AG04449 (cell line): ENCODE measurements around the gene EFCAB14.
"Not testable (repeated sequence)": the region's sequence is repeated elsewhere in the genome, so short reads cannot be mapped to it uniquely, and the experiment has no call there.

ENCODE experiments used
- CTCF ChIA-PET: fragments of 350-600 bp; formaldehyde crosslinking; extraction: SDS; loops from one replicate; lab custom pipeline; 2021; ENCODE audit warnings: antibody characterized with exemption; lab: Yijun Ruan, JAX
- POLR2A ChIA-PET: fragments of 400-600, 350-600 bp; formaldehyde crosslinking; extraction: SDS; loops from one replicate; lab custom pipeline; 2020; ENCODE audit warnings: antibody characterized with exemption, inconsistent platforms; lab: Yijun Ruan, JAX
- DNase-seq: peaks from one replicate; pipeline ENCODE4 v3.0.0-alpha.2; 2010; ENCODE audit warnings: low read depth, low spot score
- H3K4me3 ChIP-seq: 2 replicates; pipeline ENCODE4 v1.5.1; 2011; ENCODE audit warnings: low read depth, mild to moderate bottlenecking, control low read depth, low read length
- CTCF ChIP-seq: IDR thresholded peaks from one replicate; pipeline ENCODE4 v1.5.1; 2011; ENCODE audit warnings: mild to moderate bottlenecking, moderate library complexity, low read length, control low read depth, inconsistent platforms; ENCODE audit not compliant: insufficient read depth; ENCODE audit errors: missing control alignments

The EFCAB14 gene

GRCh38 chr1:46699666-46700065, 19.2 kb downstream of the EFCAB14 start:
- no peak for DNase-seq
- ChIA-PET CTCF (no interaction called here), POLR2A (no interaction called here)
- H3K4me3 ChIP-seq, result no peak overlapping the region
- TF ChIP-seq CTCF, result no peak

- TF ChIP-seq CTCF, result no peak
- ChIA-PET CTCF (interaction anchor here (1.5 kb wide), 1 partner anchor 23 kb away, joined by 3 read pairs; no protein-coding TSS in a partner anchor), POLR2A (no interaction called here)
- H3K4me3 ChIP-seq, result no peak overlapping the region
- no peak for DNase-seq
These were observed 21.9 kb downstream of the EFCAB14 start for GRCh38 chr1:46697053-46697452.

GRCh38 chr1:46694676-46695075, 24.2 kb downstream of the EFCAB14 start:
- DNase-seq, POLR2A ChIA-PET, H3K4me3 ChIP-seq, CTCF ChIA-PET: not testable (repeated sequence)

- no peak overlapping the region for H3K4me3 ChIP-seq
- ChIA-PET CTCF (no interaction called here), POLR2A (no interaction called here)
- no peak for DNase-seq
- TF ChIP-seq CTCF, result no peak
These were observed 25.8 kb downstream of the EFCAB14 start for GRCh38 chr1:46692811-46693770.

DNA sequence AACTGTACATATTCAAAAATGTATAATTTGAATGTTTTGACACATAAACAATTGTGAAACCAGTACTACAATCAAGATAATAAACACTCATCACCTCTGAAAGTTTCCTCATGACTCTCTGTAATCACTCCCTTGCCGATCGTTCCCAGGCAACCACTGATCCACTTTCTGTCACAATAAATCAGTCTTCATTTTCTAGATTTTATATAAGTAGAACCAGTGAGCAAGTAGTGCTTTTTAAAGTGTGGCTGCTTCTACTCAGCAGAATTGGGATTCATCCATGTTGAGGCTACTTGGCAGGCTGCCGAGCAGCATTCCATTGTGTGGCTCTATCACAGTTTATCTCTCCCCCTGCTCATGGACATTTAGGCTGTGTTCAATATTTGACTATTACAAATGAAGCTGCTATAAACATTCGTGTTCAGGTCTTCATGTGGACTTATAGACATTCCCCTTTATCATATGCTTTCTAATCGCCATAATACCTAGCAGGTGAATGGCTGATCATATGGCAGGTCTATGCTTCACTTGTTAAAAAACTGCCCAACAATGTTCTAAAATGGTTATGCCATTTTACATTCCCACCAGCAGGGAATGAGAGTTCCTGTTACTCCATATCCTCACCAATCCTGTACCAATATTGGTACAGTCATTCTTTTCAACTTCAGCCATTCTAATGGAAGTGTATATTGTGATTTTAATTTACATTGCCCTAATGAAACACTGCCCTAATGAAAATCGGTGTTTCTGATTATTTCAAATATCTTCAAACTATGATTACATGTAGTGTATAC, 26.7 kb downstream of the EFCAB14 start:
- CTCF ChIA-PET, result interaction anchor here (1.5 kb wide), 1 partner anchor 10 kb away, joined by 6 read pairs; no protein-coding TSS in a partner anchor
- no peak for TF ChIP-seq CTCF
- H3K4me3 ChIP-seq, result no peak overlapping the region
- DNase-seq, result no peak
- POLR2A ChIA-PET, result no interaction called here

- ChIA-PET CTCF (interaction anchor here (1.4 to 1.5 kb wide), 2 partner anchors 11 to 13 kb away, joined by 6 read pairs; no protein-coding TSS in a partner anchor), POLR2A (interaction anchor here (0.6 kb wide), 1 partner anchor 15 kb away, joined by 6 read pairs; no protein-coding TSS in a partner anchor)
- DNase-seq, result no peak
- TF ChIP-seq CTCF, result no peak
- H3K4me3 ChIP-seq, result no peak overlapping the region
These were observed 27.9 kb downstream of the EFCAB14 start for GRCh38 chr1:46690931-46691421.
